DMS114 treated with DMSO at 0.1 percent for 48 hours (cell line): ENCODE measurements around the gene SELPLG.
"Not testable (repeated sequence)": the region's sequence is repeated elsewhere in the genome, so short reads cannot be mapped to it uniquely, and the experiment has no call there.

ENCODE experiments used
- DNase-seq: peaks from one replicate; lab custom pipeline; 2025; ENCODE audit not compliant: unreplicated experiment; lab: John Stamatoyannopoulos, UW

SELPLG gene

GRCh38 chr12:108638997-108639822 is 5.5 kb upstream of the SELPLG start:
- DNase-seq: no peak

- no peak for DNase-seq
Observed at GRCh38 chr12:108638141-108638827, 4.6 kb upstream of the SELPLG start.

DNA sequence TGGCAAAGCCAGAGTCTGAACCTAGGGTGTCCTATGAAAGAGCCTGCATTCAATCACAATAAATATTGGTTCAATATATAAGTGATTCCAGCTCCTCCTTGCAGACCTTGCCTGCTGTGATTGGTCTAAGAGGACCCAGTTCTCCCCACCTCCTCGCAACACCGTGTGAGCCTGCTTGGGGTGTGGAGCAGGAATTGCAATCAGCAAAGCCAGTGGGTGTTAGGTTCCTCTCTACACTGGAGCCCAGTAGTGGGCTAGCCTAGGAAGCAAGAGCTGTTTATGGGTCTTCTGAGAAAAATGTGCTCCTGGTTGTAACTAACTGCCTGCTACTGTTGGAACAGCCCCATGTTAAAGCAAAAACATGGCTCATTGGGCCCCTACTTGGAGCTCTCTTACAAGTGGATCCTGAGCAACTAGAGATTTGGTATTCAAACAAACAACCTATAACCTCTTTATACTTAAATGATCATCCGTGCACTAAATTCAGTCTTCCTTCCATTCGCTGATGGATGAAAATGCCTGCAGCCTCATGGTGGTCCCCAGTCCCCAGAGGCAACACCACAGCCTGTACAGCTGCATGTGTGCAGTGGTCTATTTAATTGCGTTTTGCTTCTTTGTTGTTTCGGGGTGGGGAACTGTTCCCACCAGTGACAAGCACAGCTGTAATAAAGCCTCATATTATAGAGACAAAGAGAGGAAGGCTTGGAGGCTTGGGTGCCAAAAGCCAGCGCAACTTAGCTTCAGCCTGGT is 3.7 kb upstream of the SELPLG start:
- DNase-seq: no peak

- DNase-seq: no peak
Observed at GRCh38 chr12:108635997-108636808, 2.5 kb upstream of the SELPLG start.

GRCh38 chr12:108635201-108635996 is 1.7 kb upstream of the SELPLG start:
- DNase-seq: no peak

DNA sequence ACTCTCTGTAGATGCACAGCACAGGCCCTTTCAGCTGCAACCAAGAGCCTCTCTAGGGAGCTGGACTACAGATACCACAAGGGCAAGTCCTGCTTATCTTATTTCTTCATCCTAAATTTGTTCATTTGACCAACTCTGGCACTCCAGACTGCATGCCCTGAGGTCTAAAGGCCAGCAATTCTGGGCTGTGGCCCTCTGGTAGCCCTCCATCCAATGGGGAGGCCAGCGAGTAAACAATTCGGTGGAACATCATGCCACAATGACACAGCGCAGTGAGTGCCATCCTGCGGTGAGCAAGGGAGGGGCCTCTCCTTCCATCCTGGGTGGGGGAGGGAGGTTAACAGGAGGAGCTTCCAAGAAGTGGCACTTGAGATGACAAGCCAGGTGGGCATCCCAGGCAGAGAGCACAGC is 652 bp upstream of the SELPLG start:
- DNase-seq: no peak

GRCh38 chr12:108633081-108633533 is 587 bp downstream of the SELPLG start:
- no peak for DNase-seq

GRCh38 chr12:108631261-108631660 is 2.4 kb downstream of the SELPLG start:
- not testable (repeated sequence) for DNase-seq

GRCh38 chr12:108630481-108631207 is 3.0 kb downstream of the SELPLG start:
- DNase-seq: no peak

- no peak for DNase-seq
Observed at GRCh38 chr12:108629824-108630476, 3.7 kb downstream of the SELPLG start.

DNA sequence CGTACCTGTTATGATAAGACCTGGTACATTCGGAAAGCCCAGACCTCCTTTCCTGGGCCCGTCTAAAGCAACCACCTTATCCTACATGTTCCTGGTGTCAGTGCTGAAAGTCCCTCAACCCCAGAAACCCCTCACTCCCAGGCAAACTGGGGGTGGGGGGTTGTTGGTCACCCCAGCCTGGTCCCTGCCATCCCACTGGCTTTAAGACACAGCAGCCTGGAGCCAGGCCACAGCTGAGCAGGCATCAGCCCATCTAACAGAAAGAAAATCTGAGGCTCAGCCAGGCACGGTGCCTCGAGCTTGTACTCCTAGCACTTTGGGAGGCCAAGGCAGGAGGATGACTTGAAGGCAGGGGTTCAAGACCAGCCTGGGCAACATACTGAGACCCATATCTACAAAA is 4.5 kb downstream of the SELPLG start:
- no peak for DNase-seq

DNA sequence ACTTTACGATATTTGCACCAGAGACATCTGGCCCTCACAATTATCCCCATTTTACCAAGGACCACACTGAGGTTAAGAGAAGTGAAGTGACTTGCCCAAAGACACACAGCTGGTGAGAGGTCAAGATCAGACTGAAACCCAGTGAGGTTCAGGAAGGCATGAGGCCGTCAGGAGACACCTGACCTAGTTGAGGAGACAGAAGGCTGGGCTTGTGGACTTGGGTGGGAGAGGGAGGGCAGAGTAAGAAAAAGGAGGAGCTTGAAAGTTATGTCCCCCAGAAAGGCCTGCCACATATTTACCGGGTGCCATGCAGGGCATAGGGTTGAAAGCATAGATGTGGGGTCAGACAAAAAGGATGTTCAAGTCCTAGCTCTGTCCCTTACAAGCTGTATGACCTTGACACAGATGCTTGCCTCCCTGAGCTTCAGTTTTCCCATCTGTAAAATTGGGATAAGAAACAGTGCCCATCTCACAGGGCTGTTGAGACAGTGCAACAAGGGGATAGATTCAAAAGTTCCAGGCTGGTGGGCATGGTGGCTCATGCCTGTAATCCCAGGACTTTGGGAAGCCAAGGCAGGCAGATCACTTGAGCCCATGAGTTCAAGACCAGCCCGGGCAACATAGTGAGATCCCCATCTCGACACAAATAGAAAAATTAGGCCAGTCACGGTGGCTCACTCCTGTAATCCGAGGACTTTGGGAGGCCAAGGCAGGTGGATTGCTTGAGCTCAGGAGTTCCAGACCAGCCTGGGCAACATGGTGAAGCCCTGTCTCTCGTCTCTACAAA is 6.4 kb downstream of the SELPLG start:
- no peak for DNase-seq

DNA sequence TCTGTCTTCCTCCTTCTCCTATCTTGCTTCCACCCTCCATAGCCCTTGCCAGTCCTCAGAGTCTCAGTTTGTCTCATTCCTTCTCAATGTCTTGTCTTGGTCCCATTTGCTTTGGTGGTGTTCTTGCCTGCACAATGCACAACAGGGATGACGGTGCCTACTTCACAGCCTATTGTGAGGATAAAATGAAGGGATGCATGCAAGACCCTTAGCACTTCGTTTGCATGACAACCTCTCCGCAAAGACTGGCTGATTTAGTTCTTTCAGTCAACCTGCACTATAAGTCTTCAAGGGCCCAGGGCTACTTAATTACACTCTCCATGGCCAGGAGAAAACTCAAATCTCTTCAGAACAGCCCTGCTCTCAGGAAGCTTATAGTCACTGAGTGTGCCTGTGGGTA is 8.5 kb downstream of the SELPLG start:
- DNase-seq: no peak

- no peak for DNase-seq
Observed at GRCh38 chr12:108623577-108623976, 10.1 kb downstream of the SELPLG start.

GRCh38 chr12:108622921-108623514 is 10.7 kb downstream of the SELPLG start:
- DNase-seq: no peak

- no peak for DNase-seq
Observed at GRCh38 chr12:108622421-108622820, 11.3 kb downstream of the SELPLG start.

- no peak for DNase-seq
Observed at GRCh38 chr12:108621161-108621560, 12.5 kb downstream of the SELPLG start.
